DOHH2 (cell line): ENCODE measurements around the gene CCBE1.

ENCODE experiments used
- EZH2phosphoT487 ChIP-seq: fragments of 200-600 bp; sonication (generic); IDR thresholded peaks from 2 replicates; pipeline ENCODE4 v1.6.1; 2017; ENCODE audit warnings: borderline replicate concordance, mild to moderate bottlenecking, antibody characterized with exemption, low read length, moderate library complexity, mixed read lengths
- TF ChIP-seq, protein P1 (sequence below): fragments of 200-600 bp; sonication (generic); IDR thresholded peaks from one replicate; pipeline ENCODE4 v1.5.1; 2014; ENCODE audit warnings: antibody characterized with exemption, mild to moderate bottlenecking, low read depth, low read length; ENCODE audit not compliant: poor library complexity, severe bottlenecking

GRCh38 chr18:59575995-59576394 lies 121.2 kb downstream of the CCBE1 start:
- TF ChIP-seq, protein P1, sequence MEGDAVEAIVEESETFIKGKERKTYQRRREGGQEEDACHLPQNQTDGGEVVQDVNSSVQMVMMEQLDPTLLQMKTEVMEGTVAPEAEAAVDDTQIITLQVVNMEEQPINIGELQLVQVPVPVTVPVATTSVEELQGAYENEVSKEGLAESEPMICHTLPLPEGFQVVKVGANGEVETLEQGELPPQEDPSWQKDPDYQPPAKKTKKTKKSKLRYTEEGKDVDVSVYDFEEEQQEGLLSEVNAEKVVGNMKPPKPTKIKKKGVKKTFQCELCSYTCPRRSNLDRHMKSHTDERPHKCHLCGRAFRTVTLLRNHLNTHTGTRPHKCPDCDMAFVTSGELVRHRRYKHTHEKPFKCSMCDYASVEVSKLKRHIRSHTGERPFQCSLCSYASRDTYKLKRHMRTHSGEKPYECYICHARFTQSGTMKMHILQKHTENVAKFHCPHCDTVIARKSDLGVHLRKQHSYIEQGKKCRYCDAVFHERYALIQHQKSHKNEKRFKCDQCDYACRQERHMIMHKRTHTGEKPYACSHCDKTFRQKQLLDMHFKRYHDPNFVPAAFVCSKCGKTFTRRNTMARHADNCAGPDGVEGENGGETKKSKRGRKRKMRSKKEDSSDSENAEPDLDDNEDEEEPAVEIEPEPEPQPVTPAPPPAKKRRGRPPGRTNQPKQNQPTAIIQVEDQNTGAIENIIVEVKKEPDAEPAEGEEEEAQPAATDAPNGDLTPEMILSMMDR = no peak
- TF ChIP-seq EZH2phosphoT487 = no peak
